H9 (cell line): ENCODE data around the gene KRTAP12-3. TPM values are rescaled to one million over a fixed set of nuclear protein-coding genes. Genes with fewer than 3 reads are reported as not detected.

Source experiments
- DNase-seq: peaks from one replicate; pipeline ENCODE4 v3.0.0-alpha.2; 2017
- H2AFZ ChIP-seq: one replicate; pipeline ENCODE4 v1.6.1; 2013; ENCODE audit warnings: mild to moderate bottlenecking, low read length, control low read depth, moderate library complexity
- H2AK5ac ChIP-seq: 2 replicates; pipeline ENCODE4 v1.6.1; 2013; ENCODE audit warnings: low read length, control low read depth, mixed read lengths; ENCODE audit not compliant: insufficient read length
- H2BK120ac ChIP-seq: one replicate; pipeline ENCODE4 v1.6.1; 2013; ENCODE audit warnings: low read depth, mild to moderate bottlenecking, low read length, control low read depth, inconsistent platforms; ENCODE audit not compliant: poor library complexity, severe bottlenecking
- H2BK12ac ChIP-seq: 2 replicates; pipeline ENCODE4 v1.6.1; 2013; ENCODE audit warnings: low read length, control low read depth, mixed read lengths, low read depth; ENCODE audit not compliant: insufficient read length
- H2BK15ac ChIP-seq: 2 replicates; pipeline ENCODE4 v1.6.1; 2013; ENCODE audit warnings: low read depth, low read length, control low read depth
- H2BK20ac ChIP-seq: one replicate; pipeline ENCODE4 v1.6.1; 2013; ENCODE audit warnings: low read depth, mild to moderate bottlenecking, low read length, control low read depth, inconsistent platforms; ENCODE audit not compliant: poor library complexity, severe bottlenecking
- H2BK5ac ChIP-seq: 2 replicates; pipeline ENCODE4 v1.6.1; 2013; ENCODE audit warnings: low read length, control low read depth, mixed read lengths; ENCODE audit not compliant: insufficient read length
- H3K14ac ChIP-seq: 2 replicates; pipeline ENCODE4 v1.6.1; 2013; ENCODE audit warnings: low read length, control low read depth; ENCODE audit not compliant: insufficient read depth
- H3K18ac ChIP-seq: 2 replicates; pipeline ENCODE4 v1.6.1; 2013; ENCODE audit warnings: low read depth, mild to moderate bottlenecking, mixed read lengths, low read length, control low read depth; ENCODE audit not compliant: insufficient read length
- H3K23ac ChIP-seq: 2 replicates; pipeline ENCODE4 v1.6.1; 2013; ENCODE audit warnings: low read length, control low read depth, mixed read lengths, low read depth; ENCODE audit not compliant: insufficient read length
- H3K23me2 ChIP-seq: 2 replicates; pipeline ENCODE4 v1.6.1; 2013; ENCODE audit warnings: low read depth, mild to moderate bottlenecking, mixed read lengths, low read length, control low read depth; ENCODE audit not compliant: insufficient read length, poor library complexity, severe bottlenecking
- H3K27ac ChIP-seq: 2 replicates; pipeline ENCODE4 v1.5.1; 2013; ENCODE audit warnings: low read length, control low read depth, mixed read lengths, low read depth; ENCODE audit not compliant: insufficient read length
- H3K27me3 ChIP-seq: 2 replicates; pipeline ENCODE4 v1.6.1; 2013; ENCODE audit warnings: low read length, control low read depth, inconsistent platforms; ENCODE audit not compliant: insufficient read depth
- H3K4ac ChIP-seq: 2 replicates; pipeline ENCODE4 v1.6.1; 2013; ENCODE audit warnings: low read depth, mild to moderate bottlenecking, control low read depth, inconsistent platforms, low read length, moderate library complexity
- H3K4me1 ChIP-seq: 2 replicates; pipeline ENCODE4 v1.6.1; 2013; ENCODE audit warnings: low read length, control low read depth, inconsistent platforms; ENCODE audit not compliant: insufficient read depth
- H3K4me2 ChIP-seq: 2 replicates; pipeline ENCODE4 v1.6.1; 2013; ENCODE audit warnings: low read length, control low read depth, mixed read lengths; ENCODE audit not compliant: insufficient read length, insufficient read depth
- H3K56ac ChIP-seq: 2 replicates; pipeline ENCODE4 v1.6.1; 2013; ENCODE audit warnings: low read depth, mild to moderate bottlenecking, mixed read lengths, low read length, control low read depth; ENCODE audit not compliant: insufficient read length
- H3K79me1 ChIP-seq: 2 replicates; pipeline ENCODE4 v1.6.1; 2013; ENCODE audit warnings: low read depth, mild to moderate bottlenecking, moderate library complexity, low read length, control low read depth, inconsistent platforms; ENCODE audit not compliant: insufficient read depth, poor library complexity, severe bottlenecking
- H3K79me2 ChIP-seq: 2 replicates; pipeline ENCODE4 v1.6.1; 2013; ENCODE audit warnings: low read length, control low read depth, inconsistent platforms; ENCODE audit not compliant: insufficient read depth
- H3K9ac ChIP-seq: 2 replicates; pipeline ENCODE4 v1.6.1; 2013; ENCODE audit warnings: low read length, control low read depth, mixed read lengths; ENCODE audit not compliant: insufficient read length; ENCODE audit errors: extremely low read depth
- H3K9me3 ChIP-seq: one replicate; pipeline ENCODE4 v1.6.1; 2013; ENCODE audit warnings: low read depth, low read length, inconsistent platforms; ENCODE audit not compliant: control insufficient read depth
- H3T11ph ChIP-seq: one replicate; pipeline ENCODE4 v1.6.1; 2013; ENCODE audit warnings: mild to moderate bottlenecking, low read length, control low read depth, inconsistent platforms
- H4K20me1 ChIP-seq: one replicate; pipeline ENCODE4 v1.6.1; 2013; ENCODE audit not compliant: control insufficient read depth, insufficient read length, insufficient read depth
- H4K5ac ChIP-seq: 2 replicates; pipeline ENCODE4 v1.6.1; 2013; ENCODE audit warnings: low read depth, mild to moderate bottlenecking, mixed read lengths, low read length, control low read depth; ENCODE audit not compliant: insufficient read length
- H4K8ac ChIP-seq: replicated peaks from 2 replicates; pipeline ENCODE4 v1.6.1; 2013; ENCODE audit warnings: low read length, control low read depth, mixed read lengths, low read depth; ENCODE audit not compliant: insufficient read length
- H4K91ac ChIP-seq: 2 replicates; pipeline ENCODE4 v1.6.1; 2013; ENCODE audit warnings: low read depth, mild to moderate bottlenecking, moderate library complexity, mixed read lengths, low read length, control low read depth; ENCODE audit not compliant: insufficient read length
- H3K27ac Mint-ChIP-seq, 3 experiments: 2 replicates in 2 of 3; 3 replicates in 1 of 3; pipeline ENCODE4 v1.8.0; 2020 to 2021; ENCODE audit warnings: mixed read lengths in 3 of 3, mild to moderate bottlenecking in 1 of 3, moderate library complexity in 1 of 3
- H3K27me3 Mint-ChIP-seq: 2 replicates; pipeline ENCODE4 v1.8.0; 2021; ENCODE audit warnings: low read depth, mild to moderate bottlenecking, moderate library complexity, mixed read lengths
- H3K36me3 Mint-ChIP-seq, 3 experiments: 2 replicates in 2 of 3; 3 replicates in 1 of 3; pipeline ENCODE4 v1.8.0; 2020 to 2021; ENCODE audit warnings: low read depth in 3 of 3, mixed read lengths in 3 of 3; ENCODE audit not compliant: insufficient read depth in 1 of 3
- H3K4me1 Mint-ChIP-seq, 2 experiments: 2 replicates each; pipeline ENCODE4 v1.8.0; 2020; ENCODE audit warnings: mixed read lengths in 2 of 2
- H3K4me3 Mint-ChIP-seq, 2 experiments: 2 replicates in 1 of 2; 3 replicates in 1 of 2; pipeline ENCODE4 v1.8.0; 2020 to 2021; ENCODE audit warnings: mild to moderate bottlenecking in 2 of 2, mixed read lengths in 2 of 2, moderate library complexity in 1 of 2
- H3K9me3 Mint-ChIP-seq, 2 experiments: 2 replicates in 1 of 2; 3 replicates in 1 of 2; pipeline ENCODE4 v1.8.0; 2020; ENCODE audit warnings: mild to moderate bottlenecking in 2 of 2, mixed read lengths in 2 of 2, moderate library complexity in 1 of 2
- CTCF ChIP-seq: fragments of 200-600 bp; sonication (generic); conservative IDR thresholded peaks from 3 replicates; pipeline ENCODE4 v1.8.0; 2021; ENCODE audit warnings: antibody characterized with exemption, mild to moderate bottlenecking
- WGBS: extraction: QIAGEN DNeasy Blood & Tissue Kit; methylation state at CpG from one replicate; pipeline ENCODE4 v1.1.7; 2013; ENCODE audit warnings: missing lambda C conversion rate, low lambda C conversion rate, mixed read lengths; ENCODE audit not compliant: insufficient read length; ENCODE audit errors: extremely low coverage; 5-methylcytosine and 5-hydroxymethylcytosine counted together
- total RNA-seq: library from RNA; stranded (reverse); gene quantifications from 2 replicates; pipeline ENCODE4 v1.2.1, GENCODE V29; 2021

The KRTAP12-3 gene
- total RNA-seq, 1 experiment from 2014 or later, result not detected

DNA sequence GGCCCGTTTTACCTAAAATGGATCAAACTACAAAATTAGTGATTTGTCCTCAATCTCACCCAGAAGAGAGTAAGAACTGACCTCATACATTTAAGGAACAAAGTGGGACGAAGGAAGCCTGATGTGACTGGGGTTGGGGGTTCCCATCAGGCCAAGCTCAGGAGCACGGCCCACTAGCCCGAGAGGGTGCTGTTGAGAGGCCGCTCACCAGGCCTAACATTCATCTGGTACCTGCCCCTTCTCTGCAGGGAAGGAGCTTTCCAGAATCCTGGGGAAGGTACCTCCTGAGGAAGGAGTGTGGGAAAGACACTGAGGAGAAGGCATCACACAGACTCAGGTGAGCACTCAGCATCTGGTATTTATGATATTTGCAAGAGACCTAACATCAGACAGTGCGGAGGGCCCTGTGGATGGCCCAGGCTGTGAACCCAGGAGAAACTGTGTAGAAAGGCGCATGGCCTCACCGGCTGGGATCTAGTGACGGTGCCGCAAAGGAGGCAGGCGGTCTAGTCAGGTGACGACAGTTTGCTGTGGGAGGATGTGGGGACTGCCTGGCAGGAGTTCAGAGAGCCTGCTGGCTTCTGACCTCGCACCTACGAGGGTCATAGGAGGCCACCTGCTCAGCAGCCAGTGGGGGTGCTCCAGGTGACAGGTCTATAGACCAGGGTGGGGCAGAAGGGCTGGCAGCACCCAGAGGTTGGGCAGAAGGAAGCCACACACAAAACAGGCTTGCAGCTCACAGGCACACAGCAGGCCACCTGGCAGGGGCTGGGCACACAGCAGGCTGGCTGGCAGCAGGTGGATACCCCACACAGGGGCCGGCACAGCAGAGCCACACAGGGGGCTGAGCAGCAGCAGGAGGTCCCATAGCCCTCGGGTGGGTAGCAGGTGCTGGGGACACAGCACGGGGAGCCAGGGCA, 3.8 kb upstream of the KRTAP12-3 start:
- Histone ChIP-seq H3K23ac (no peak overlapping the region), H3K9me3 (no peaks in the 10 kb centered on the region), H3K79me1 (no peaks in the 10 kb centered on the region), H4K91ac (no peak overlapping the region), H3K27ac (no peak overlapping the region), H2BK5ac (no peak overlapping the region), H3T11ph (no peak overlapping the region), H4K20me1 (no peaks in the 10 kb centered on the region), H2BK15ac (no peak overlapping the region), H3K9ac (no peak overlapping the region), H3K4ac (no peak overlapping the region), H3K23me2 (no peaks in the 10 kb centered on the region), H3K14ac (no peak overlapping the region), H3K56ac (no peak overlapping the region), H3K18ac (no peak overlapping the region), H2BK120ac (no peak overlapping the region), H2AK5ac (no peak overlapping the region), H3K27me3 (no peaks in the 10 kb centered on the region), H2BK12ac (no peak overlapping the region), H4K8ac (no peak overlapping the region), H3K79me2 (no peaks in the 10 kb centered on the region), H2AFZ (no peak overlapping the region), H2BK20ac (no peak overlapping the region), H3K4me1 (no peaks in the 10 kb centered on the region), H4K5ac (no peak overlapping the region), H3K4me2 (no peak overlapping the region)
- TF ChIP-seq CTCF, result no peak
- Mint-ChIP-seq H3K36me3 (peaks cover 4 to 15% (median 8%) of the 10 kb centered on the region in 3 experiments), H3K27ac (no peak overlapping the region), H3K27me3 (peaks cover 22% of the 10 kb centered on the region), H3K4me3 (no peak overlapping the region), H3K4me1 (peaks cover 8 to 18% of the 10 kb centered on the region in 2 experiments), H3K9me3 (peaks cover 15 to 16% of the 10 kb centered on the region in 2 experiments; a peak in 4 of 5 replicates)
- WGBS, result no CpG with 5 or more reads among the region's 17 CpGs
- DNase-seq, result no peak
